HEK293T (cell line): Measurements from ENCODE around the gene PLCXD3.

ENCODE experiments used
- ARNT ChIP-seq: fragments of 450-650 bp; IDR thresholded peaks from 2 replicates; pipeline ENCODE4 v1.6.1; 2017; ENCODE audit warnings: mild to moderate bottlenecking
- BHLHE40 ChIP-seq: fragments of 450-650 bp; IDR thresholded peaks from 2 replicates; pipeline ENCODE4 v1.6.1; 2016; ENCODE audit warnings: mild to moderate bottlenecking, moderate library complexity, borderline replicate concordance
- HDGF ChIP-seq: fragments of 450-650 bp; IDR thresholded peaks from 2 replicates; pipeline ENCODE4 v1.6.1; 2017; ENCODE audit warnings: antibody characterized with exemption, borderline replicate concordance
- L3MBTL2 ChIP-seq: fragments of 450-650 bp; conservative IDR thresholded peaks from 2 replicates; pipeline ENCODE4 v1.6.1; 2016; ENCODE audit warnings: mild to moderate bottlenecking
- LEF1 ChIP-seq: fragments of 450-650 bp; IDR thresholded peaks from 2 replicates; pipeline ENCODE4 v1.6.1; 2017; ENCODE audit warnings: mild to moderate bottlenecking, borderline replicate concordance
- SP1 ChIP-seq: fragments of 450-650 bp; IDR thresholded peaks from 2 replicates; pipeline ENCODE4 v1.6.1; 2017
- SUZ12 ChIP-seq: fragments of 450-650 bp; IDR thresholded peaks from 2 replicates; pipeline ENCODE4 v1.6.1; 2016; ENCODE audit warnings: mild to moderate bottlenecking
- TARDBP ChIP-seq: fragments of 450-650 bp; IDR thresholded peaks from 2 replicates; pipeline ENCODE4 v1.6.1; 2016
- ZNF384 ChIP-seq: fragments of 450-650 bp; IDR thresholded peaks from 2 replicates; pipeline ENCODE4 v1.6.1; 2016
- TF ChIP-seq, protein P1 (sequence below): fragments of 450-650 bp; IDR thresholded peaks from 2 replicates; pipeline ENCODE4 v1.6.1; 2016

DNA sequence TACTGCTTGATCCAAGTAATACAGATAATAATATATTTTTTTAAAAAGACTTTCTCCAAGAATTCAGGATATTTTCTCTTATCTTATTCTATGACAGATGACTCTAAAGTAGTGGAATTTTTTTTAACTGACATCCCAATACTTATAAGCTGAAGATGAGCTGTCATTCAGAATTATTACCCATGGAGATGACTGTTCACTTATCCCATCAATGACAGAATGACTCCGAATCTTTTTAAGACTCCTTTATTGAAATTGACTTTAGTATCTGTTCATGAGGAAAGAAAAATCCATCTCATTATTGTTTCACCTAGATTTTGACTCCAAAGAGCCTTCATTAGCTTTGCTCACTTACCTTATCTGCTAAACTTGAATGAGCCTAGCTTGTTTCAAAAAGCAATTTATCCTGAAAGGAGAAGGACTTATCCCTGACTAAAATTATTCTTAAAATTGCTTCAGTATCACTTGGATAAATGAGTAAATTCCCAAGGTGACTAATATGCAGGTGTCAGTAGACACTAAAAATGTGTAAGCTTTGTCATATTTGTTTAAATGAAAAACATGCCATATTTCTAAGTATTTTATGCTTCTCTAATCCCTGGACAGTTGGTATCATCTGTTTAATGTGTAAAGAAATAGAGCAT is 146.9 kb downstream of the PLCXD3 start:
- TF ChIP-seq TARDBP (no peak), HDGF (no peak), ARNT (no peak), SP1 (no peak), BHLHE40 (no peak), ZNF384 (no peak), L3MBTL2 (no peak), SUZ12 (no peak), LEF1 (no peak)
- TF ChIP-seq, protein P1, sequence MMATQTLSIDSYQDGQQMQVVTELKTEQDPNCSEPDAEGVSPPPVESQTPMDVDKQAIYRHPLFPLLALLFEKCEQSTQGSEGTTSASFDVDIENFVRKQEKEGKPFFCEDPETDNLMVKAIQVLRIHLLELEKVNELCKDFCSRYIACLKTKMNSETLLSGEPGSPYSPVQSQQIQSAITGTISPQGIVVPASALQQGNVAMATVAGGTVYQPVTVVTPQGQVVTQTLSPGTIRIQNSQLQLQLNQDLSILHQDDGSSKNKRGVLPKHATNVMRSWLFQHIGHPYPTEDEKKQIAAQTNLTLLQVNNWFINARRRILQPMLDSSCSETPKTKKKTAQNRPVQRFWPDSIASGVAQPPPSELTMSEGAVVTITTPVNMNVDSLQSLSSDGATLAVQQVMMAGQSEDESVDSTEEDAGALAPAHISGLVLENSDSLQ = no peak
